GM12878 (cell line): Measurements from ENCODE around the gene KCTD16.

Experiments
- BACH1 ChIP-seq: fragments of 450-650 bp; IDR thresholded peaks from 2 replicates; pipeline ENCODE4 v1.6.1; 2017; ENCODE audit warnings: mild to moderate bottlenecking, borderline replicate concordance
- CTCF ChIP-seq, 3 experiments: IDR thresholded peaks in 2 of 3; conservative IDR thresholded peaks in 1 of 3; 2 replicates each; pipeline ENCODE4 v1.5.1; 2011; ENCODE audit warnings: low read depth in 3 of 3, low read length in 3 of 3, mild to moderate bottlenecking in 3 of 3, control low read depth in 2 of 3, moderate library complexity in 2 of 3, inconsistent platforms in 1 of 3, mixed read lengths in 1 of 3; ENCODE audit not compliant: control insufficient read depth in 2 of 3, insufficient read depth in 1 of 3; ENCODE audit errors: extremely low read depth in 1 of 3
- EZH2 ChIP-seq: IDR thresholded peaks from 2 replicates; pipeline ENCODE4 v1.6.1; 2012; ENCODE audit warnings: low read depth, mild to moderate bottlenecking, control low read depth, inconsistent platforms, low read length, borderline replicate concordance; ENCODE audit not compliant: control insufficient read depth
- KDM1A ChIP-seq: fragments of 200-600 bp; sonication (generic); IDR thresholded peaks from 2 replicates; pipeline ENCODE4 v1.6.1; 2016; ENCODE audit warnings: borderline replicate concordance
- POLR2A ChIP-seq: IDR thresholded peaks from 2 replicates; pipeline ENCODE4 v1.6.1; 2011; ENCODE audit warnings: low read depth, mild to moderate bottlenecking, low read length
- POLR2AphosphoS5 ChIP-seq: IDR thresholded peaks from 2 replicates; pipeline ENCODE4 v1.6.1; 2011; ENCODE audit warnings: mild to moderate bottlenecking, low read length, inconsistent platforms
- RFX5 ChIP-seq: IDR thresholded peaks from 2 replicates; pipeline ENCODE4 v1.6.1; 2011; ENCODE audit warnings: low read depth, low read length, improper control_type of control experiment
- TF ChIP-seq, protein P1 (sequence below): fragments of 450-650 bp; IDR thresholded peaks from 2 replicates; pipeline ENCODE4 v1.6.1; 2017; ENCODE audit warnings: antibody characterized with exemption, mild to moderate bottlenecking, moderate library complexity
- TF ChIP-seq, protein P2 (sequence below): fragments of 450-650 bp; IDR thresholded peaks from 2 replicates; pipeline ENCODE4 v1.6.1; 2017; ENCODE audit warnings: mild to moderate bottlenecking, moderate library complexity
- TF ChIP-seq, protein P3 (sequence below): IDR thresholded peaks from 2 replicates; pipeline ENCODE4 v1.6.1; 2011; ENCODE audit warnings: low read depth, low read length, improper control_type of control experiment, borderline replicate concordance

DNA sequence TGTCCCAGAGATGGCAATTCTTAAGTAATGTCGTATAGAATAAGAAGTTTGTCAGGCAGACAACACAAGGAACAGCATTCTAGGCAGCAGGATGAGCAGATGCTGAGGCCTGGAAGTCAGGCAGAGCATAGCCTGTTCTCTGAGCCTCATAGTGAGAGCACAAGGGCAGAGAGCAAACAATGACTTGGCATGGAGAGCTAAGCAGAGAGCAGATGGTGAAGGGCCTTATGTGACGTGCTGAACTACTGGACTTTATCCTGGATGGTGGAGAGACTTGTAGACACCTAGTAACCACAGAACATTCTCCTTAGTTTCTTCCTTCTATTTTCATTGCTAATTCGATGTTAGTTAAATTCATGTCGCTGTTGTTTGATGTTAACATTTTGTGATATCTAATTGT lies 60.1 kb downstream of the KCTD16 start:
- TF ChIP-seq BACH1 (no peak), KDM1A (no peak), EZH2 (no peak), RFX5 (no peak), POLR2A (no peak), POLR2AphosphoS5 (no peak), CTCF (IDR thresholded peaks at IDR 0.05 in 2 of 3, conservative IDR thresholded peaks at IDR 0.05 in 1 of 3; ENCODE audit: control insufficient read depth in 2 of 3, extremely low read depth in 1 of 3, insufficient read depth in 1 of 3, low read depth in 3 of 3, low read length in 3 of 3) (no peak)
- TF ChIP-seq, protein P1, sequence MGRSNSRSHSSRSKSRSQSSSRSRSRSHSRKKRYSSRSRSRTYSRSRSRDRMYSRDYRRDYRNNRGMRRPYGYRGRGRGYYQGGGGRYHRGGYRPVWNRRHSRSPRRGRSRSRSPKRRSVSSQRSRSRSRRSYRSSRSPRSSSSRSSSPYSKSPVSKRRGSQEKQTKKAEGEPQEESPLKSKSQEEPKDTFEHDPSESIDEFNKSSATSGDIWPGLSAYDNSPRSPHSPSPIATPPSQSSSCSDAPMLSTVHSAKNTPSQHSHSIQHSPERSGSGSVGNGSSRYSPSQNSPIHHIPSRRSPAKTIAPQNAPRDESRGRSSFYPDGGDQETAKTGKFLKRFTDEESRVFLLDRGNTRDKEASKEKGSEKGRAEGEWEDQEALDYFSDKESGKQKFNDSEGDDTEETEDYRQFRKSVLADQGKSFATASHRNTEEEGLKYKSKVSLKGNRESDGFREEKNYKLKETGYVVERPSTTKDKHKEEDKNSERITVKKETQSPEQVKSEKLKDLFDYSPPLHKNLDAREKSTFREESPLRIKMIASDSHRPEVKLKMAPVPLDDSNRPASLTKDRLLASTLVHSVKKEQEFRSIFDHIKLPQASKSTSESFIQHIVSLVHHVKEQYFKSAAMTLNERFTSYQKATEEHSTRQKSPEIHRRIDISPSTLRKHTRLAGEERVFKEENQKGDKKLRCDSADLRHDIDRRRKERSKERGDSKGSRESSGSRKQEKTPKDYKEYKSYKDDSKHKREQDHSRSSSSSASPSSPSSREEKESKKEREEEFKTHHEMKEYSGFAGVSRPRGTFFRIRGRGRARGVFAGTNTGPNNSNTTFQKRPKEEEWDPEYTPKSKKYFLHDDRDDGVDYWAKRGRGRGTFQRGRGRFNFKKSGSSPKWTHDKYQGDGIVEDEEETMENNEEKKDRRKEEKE: no peak
- TF ChIP-seq, protein P2, sequence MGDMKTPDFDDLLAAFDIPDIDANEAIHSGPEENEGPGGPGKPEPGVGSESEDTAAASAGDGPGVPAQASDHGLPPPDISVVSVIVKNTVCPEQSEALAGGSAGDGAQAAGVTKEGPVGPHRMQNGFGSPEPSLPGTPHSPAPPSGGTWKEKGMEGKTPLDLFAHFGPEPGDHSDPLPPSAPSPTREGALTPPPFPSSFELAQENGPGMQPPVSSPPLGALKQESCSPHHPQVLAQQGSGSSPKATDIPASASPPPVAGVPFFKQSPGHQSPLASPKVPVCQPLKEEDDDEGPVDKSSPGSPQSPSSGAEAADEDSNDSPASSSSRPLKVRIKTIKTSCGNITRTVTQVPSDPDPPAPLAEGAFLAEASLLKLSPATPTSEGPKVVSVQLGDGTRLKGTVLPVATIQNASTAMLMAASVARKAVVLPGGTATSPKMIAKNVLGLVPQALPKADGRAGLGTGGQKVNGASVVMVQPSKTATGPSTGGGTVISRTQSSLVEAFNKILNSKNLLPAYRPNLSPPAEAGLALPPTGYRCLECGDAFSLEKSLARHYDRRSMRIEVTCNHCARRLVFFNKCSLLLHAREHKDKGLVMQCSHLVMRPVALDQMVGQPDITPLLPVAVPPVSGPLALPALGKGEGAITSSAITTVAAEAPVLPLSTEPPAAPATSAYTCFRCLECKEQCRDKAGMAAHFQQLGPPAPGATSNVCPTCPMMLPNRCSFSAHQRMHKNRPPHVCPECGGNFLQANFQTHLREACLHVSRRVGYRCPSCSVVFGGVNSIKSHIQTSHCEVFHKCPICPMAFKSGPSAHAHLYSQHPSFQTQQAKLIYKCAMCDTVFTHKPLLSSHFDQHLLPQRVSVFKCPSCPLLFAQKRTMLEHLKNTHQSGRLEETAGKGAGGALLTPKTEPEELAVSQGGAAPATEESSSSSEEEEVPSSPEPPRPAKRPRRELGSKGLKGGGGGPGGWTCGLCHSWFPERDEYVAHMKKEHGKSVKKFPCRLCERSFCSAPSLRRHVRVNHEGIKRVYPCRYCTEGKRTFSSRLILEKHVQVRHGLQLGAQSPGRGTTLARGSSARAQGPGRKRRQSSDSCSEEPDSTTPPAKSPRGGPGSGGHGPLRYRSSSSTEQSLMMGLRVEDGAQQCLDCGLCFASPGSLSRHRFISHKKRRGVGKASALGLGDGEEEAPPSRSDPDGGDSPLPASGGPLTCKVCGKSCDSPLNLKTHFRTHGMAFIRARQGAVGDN: no peak
- TF ChIP-seq, protein P3, sequence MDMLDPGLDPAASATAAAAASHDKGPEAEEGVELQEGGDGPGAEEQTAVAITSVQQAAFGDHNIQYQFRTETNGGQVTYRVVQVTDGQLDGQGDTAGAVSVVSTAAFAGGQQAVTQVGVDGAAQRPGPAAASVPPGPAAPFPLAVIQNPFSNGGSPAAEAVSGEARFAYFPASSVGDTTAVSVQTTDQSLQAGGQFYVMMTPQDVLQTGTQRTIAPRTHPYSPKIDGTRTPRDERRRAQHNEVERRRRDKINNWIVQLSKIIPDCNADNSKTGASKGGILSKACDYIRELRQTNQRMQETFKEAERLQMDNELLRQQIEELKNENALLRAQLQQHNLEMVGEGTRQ: no peak
